ENCODE measurements around the gene MYO16.

Gene MYO16

DNA sequence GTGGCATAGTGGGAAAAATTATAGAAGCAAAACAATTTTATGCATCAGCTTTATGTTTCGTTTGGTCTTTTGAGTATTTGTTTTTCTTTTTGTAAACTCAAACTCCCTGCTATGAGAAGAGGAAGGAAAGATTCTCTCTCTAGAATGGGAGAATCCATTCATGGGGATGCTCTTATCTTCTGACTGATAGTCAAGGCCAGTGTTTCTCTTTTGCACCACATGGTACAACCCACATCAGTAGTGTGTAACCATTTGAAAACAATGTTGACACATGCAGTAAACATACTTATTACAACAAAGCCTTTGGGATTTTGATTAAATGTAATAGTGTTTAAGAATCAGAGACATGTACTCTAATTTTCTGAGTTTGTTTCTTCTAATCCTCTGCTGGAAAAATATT, 490.5 kb downstream of the MYO16 start:
- no peaks in the 10 kb centered on the region for H3K9me3 ChIP-seq (ENCODE audit: control insufficient read depth, insufficient read depth, low read length)
- no peaks in the 10 kb centered on the region for H3K27me3 ChIP-seq (ENCODE audit: control insufficient read depth, insufficient read depth, low read length)
- no peaks in the 10 kb centered on the region for H3K4me1 ChIP-seq (ENCODE audit: control insufficient read depth, insufficient read depth, low read length)
- no peaks in the 10 kb centered on the region for H3K36me3 ChIP-seq (ENCODE audit: control insufficient read depth, insufficient read depth, low read length)
- no peak overlapping the region for H3K9ac ChIP-seq (ENCODE audit: low read depth, low read length)
- no peak overlapping the region for H3K4me3 ChIP-seq (ENCODE audit: low read depth, low read length)

DNA sequence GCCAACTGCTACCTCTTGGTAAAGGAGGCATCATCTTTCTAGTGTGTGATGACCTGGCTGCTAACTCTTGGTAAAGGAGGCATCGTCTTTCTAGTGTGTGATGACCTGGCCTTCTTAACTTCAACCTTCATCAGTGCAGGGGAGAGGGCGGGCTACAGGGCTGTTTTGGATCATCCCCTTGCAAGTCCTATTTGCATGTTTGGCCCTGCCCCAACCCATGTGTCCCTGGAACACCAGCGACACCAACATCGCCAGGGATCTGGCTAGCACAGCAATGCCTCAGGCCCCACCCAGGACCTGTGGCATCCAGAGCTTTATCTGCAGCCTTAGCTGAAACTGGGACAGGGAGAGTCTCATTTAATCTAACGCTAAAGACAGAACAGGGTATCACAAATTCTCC, 492.4 kb downstream of the MYO16 start:
- Histone ChIP-seq H3K4me3 (ENCODE audit: low read depth, low read length) (no peak overlapping the region), H3K27me3 (ENCODE audit: control insufficient read depth, insufficient read depth, low read length) (no peaks in the 10 kb centered on the region), H3K9ac (ENCODE audit: low read depth, low read length) (no peak overlapping the region), H3K36me3 (ENCODE audit: control insufficient read depth, insufficient read depth, low read length) (no peaks in the 10 kb centered on the region), H3K4me1 (ENCODE audit: control insufficient read depth, insufficient read depth, low read length) (no peaks in the 10 kb centered on the region), H3K9me3 (ENCODE audit: control insufficient read depth, insufficient read depth, low read length) (no peaks in the 10 kb centered on the region)

DNA sequence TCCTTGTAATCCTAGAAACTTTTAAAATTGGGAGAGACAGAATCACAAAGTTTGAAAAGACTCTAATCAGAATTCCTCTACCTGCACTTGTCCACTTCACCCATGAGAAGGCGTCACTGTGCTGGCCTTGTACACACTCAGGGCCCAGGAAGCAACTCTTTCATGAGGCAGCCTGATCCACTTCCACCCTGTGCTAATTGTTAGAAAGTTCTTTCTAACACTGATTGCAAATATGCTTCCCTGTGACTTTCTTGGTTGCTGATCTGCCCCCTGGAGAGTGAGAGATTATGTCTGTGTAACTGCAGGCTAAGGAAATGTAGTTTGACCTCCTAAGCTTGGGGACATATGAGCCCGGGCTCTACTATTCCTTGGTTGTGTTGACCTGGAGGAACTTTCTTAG, 494.6 kb downstream of the MYO16 start:
- no peaks in the 10 kb centered on the region for H3K36me3 ChIP-seq (ENCODE audit: control insufficient read depth, insufficient read depth, low read length)
- no peaks in the 10 kb centered on the region for H3K27me3 ChIP-seq (ENCODE audit: control insufficient read depth, insufficient read depth, low read length)
- H3K9ac ChIP-seq (ENCODE audit: low read depth, low read length), result no peak overlapping the region
- H3K9me3 ChIP-seq (ENCODE audit: control insufficient read depth, insufficient read depth, low read length), result no peaks in the 10 kb centered on the region
- H3K4me3 ChIP-seq (ENCODE audit: low read depth, low read length), result no peak overlapping the region
- no peaks in the 10 kb centered on the region for H3K4me1 ChIP-seq (ENCODE audit: control insufficient read depth, insufficient read depth, low read length)

DNA sequence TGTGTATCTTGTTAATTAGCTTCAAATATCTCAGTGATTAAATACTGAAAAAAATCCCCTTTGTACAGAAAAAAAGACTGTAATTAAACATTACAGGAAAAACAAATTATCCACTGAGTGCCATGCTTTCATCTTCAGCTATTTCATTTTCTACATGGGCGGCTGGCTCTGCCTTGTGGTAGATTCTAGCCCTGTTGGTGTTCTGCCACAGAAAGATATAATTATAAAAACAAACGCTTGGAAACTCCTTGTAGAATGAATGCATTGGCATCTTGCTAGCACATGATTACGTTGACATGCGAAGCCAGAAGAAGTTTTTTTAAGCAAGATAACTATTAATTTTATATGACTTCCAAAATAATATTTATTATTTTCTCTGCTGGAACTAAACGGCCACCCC, 496.8 kb downstream of the MYO16 start:
- Histone ChIP-seq H3K4me1 (ENCODE audit: control insufficient read depth, insufficient read depth, low read length) (no peaks in the 10 kb centered on the region), H3K9me3 (ENCODE audit: control insufficient read depth, insufficient read depth, low read length) (no peaks in the 10 kb centered on the region), H3K27me3 (ENCODE audit: control insufficient read depth, insufficient read depth, low read length) (no peaks in the 10 kb centered on the region), H3K9ac (ENCODE audit: low read depth, low read length) (no peak overlapping the region), H3K36me3 (ENCODE audit: control insufficient read depth, insufficient read depth, low read length) (no peaks in the 10 kb centered on the region), H3K4me3 (ENCODE audit: low read depth, low read length) (no peak overlapping the region)

DNA sequence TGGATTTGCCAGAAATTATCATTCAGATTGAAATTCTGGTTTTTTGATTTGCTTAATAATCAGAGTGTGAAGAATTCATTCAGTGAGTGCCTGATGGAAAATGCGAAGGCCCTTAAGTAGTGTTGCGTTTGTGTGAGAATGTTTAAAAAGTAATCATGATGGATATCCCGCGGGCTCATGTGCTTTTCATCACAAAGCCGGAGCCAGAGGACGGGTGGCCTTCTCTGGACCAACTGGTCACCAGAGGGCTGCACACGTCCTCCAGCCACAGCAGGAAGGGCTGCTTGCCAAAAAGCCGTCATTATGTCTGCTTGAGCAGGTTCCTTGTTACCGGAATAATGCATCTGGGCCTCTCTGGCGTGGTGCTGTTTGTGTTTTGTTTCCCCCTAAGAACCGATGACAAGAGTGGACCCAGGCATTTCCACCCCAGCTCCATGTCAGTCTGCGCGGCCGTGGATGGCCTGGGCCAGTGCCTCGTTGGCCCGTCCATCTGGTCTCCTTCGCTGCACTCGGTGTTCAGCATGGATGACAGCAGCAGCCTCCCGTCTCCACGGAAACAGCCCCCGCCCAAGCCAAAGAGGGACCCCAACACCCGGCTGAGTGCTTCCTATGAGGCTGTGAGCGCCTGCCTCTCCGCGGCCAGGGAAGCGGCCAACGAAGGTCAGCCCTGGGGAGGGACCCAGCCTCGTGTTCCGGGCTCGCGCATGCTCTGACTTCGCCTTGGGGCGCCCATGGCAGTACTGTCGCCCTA, 497.7 kb downstream of the MYO16 start:
- H3K9me3 ChIP-seq (ENCODE audit: control insufficient read depth, insufficient read depth, low read length), result no peaks in the 10 kb centered on the region
- no peaks in the 10 kb centered on the region for H3K27me3 ChIP-seq (ENCODE audit: control insufficient read depth, insufficient read depth, low read length)
- no peaks in the 10 kb centered on the region for H3K4me1 ChIP-seq (ENCODE audit: control insufficient read depth, insufficient read depth, low read length)
- H3K4me3 ChIP-seq (ENCODE audit: low read depth, low read length), result no peak overlapping the region
- H3K36me3 ChIP-seq (ENCODE audit: control insufficient read depth, insufficient read depth, low read length), result no peaks in the 10 kb centered on the region
- H3K9ac ChIP-seq (ENCODE audit: low read depth, low read length), result no peak overlapping the region

DNA sequence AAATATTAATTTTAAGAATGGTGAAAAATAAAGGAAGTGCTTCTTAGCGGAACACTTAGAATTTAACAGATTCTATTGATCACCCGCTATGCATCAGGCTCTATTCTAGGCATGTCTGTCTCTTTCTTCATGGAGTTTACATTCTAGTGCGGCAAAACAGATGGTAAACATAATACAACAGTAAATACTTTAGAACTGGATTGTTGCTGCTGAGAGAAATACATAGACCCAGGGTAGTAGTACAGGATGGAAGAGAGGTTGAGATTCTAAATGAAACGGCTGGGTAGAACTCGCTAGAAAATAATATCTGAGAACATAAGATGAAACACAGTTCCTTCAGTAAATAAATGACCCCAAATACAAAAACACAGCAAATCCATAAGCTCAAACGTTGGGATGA, 498.7 kb downstream of the MYO16 start:
- H3K4me1 ChIP-seq (ENCODE audit: control insufficient read depth, insufficient read depth, low read length), result no peaks in the 10 kb centered on the region
- no peak overlapping the region for H3K4me3 ChIP-seq (ENCODE audit: low read depth, low read length)
- no peak overlapping the region for H3K9ac ChIP-seq (ENCODE audit: low read depth, low read length)
- no peaks in the 10 kb centered on the region for H3K9me3 ChIP-seq (ENCODE audit: control insufficient read depth, insufficient read depth, low read length)
- H3K36me3 ChIP-seq (ENCODE audit: control insufficient read depth, insufficient read depth, low read length), result no peaks in the 10 kb centered on the region
- H3K27me3 ChIP-seq (ENCODE audit: control insufficient read depth, insufficient read depth, low read length), result no peaks in the 10 kb centered on the region

DNA sequence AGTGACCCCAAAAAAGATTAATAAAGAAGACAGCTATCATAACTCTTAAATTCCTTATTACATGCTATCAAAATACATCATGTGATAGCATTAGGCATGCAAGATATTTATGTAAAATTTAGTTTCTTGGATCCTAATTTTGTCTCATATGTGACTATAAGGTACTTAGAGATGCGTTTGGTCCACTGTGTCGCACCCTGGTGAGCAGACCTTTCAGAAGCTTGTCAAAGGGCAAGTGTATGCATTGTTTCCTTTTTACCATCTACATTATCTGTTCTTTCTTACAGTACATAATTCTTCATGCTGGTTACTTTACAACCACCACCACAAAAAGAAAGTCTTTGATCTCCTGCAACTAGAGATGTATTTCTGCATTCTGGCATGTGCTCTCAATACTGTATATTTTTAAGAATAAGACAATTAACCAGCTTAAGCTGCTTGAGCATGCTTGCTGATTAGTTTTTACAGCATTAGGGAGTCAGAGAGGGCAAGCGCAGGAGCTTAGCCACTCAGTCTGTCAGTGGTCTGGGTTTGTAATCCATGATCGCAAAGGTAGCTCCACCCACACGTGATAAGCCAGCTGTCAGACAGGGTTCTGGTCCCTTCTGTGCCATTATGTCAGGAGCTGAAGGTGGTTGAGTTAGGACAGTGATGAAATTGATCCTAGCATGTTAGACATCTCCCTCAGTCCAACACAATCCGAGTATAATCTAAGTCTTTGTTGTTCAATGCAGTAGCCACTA, 500.9 kb downstream of the MYO16 start:
- no peaks in the 10 kb centered on the region for H3K9me3 ChIP-seq (ENCODE audit: control insufficient read depth, insufficient read depth, low read length)
- H3K4me1 ChIP-seq (ENCODE audit: control insufficient read depth, insufficient read depth, low read length), result no peaks in the 10 kb centered on the region
- H3K4me3 ChIP-seq (ENCODE audit: low read depth, low read length), result no peak overlapping the region
- no peaks in the 10 kb centered on the region for H3K27me3 ChIP-seq (ENCODE audit: control insufficient read depth, insufficient read depth, low read length)
- no peaks in the 10 kb centered on the region for H3K36me3 ChIP-seq (ENCODE audit: control insufficient read depth, insufficient read depth, low read length)
- H3K9ac ChIP-seq (ENCODE audit: low read depth, low read length), result no peak overlapping the region

DNA sequence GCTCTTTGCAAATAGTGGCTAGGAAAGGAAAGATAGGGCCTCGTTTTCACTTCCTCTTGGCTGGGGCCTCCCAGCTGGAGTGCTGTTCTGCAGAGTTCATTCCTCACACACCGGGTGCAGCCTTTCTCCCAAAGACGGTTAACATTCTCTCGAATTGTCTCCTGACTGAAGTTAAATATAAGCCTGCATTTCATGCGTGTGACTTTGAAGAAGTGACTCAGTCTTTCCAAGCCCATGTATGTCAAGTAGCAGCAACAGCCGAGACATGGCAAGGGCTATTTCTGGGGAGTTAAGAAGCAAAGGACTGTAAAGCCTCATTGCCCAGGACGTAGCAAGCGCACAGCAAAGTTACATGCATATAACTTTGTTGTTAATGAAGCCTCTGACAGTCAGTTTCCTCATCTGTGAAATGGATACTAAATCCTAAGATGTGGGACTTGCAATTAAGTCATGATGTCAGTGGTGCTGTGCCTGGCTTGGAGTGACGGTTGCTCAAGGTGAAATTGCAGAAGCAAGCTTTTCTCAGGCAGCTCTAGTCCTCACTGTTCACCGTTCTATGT, 502.4 kb downstream of the MYO16 start:
- Histone ChIP-seq H3K27me3 (ENCODE audit: control insufficient read depth, insufficient read depth, low read length) (no peaks in the 10 kb centered on the region), H3K9me3 (ENCODE audit: control insufficient read depth, insufficient read depth, low read length) (no peaks in the 10 kb centered on the region), H3K9ac (ENCODE audit: low read depth, low read length) (no peak overlapping the region), H3K36me3 (ENCODE audit: control insufficient read depth, insufficient read depth, low read length) (no peaks in the 10 kb centered on the region), H3K4me1 (ENCODE audit: control insufficient read depth, insufficient read depth, low read length) (no peaks in the 10 kb centered on the region), H3K4me3 (ENCODE audit: low read depth, low read length) (no peak overlapping the region)

DNA sequence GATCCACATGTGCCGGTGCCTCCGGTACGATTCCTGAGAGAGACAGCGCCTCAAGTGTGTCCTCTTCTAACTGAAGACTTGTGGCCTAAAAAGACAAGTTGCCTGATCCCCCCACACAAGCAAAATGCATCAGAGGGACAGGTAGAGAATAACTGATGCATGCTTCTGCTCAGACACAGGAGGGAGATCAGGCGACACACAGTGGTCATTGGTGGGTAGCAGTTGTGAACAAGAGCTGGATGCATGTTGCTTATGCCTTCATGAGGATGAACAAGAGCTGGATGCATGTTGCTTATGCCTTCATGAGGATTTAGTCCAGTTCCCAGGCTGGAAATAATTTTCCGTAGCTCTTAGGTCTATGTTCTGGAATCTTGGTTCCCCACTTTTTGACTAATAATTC, 505.6 kb downstream of the MYO16 start:
- Histone ChIP-seq H3K4me1 (ENCODE audit: control insufficient read depth, insufficient read depth, low read length) (no peaks in the 10 kb centered on the region), H3K9ac (ENCODE audit: low read depth, low read length) (no peak overlapping the region), H3K36me3 (ENCODE audit: control insufficient read depth, insufficient read depth, low read length) (no peaks in the 10 kb centered on the region), H3K9me3 (ENCODE audit: control insufficient read depth, insufficient read depth, low read length) (no peaks in the 10 kb centered on the region), H3K27me3 (ENCODE audit: control insufficient read depth, insufficient read depth, low read length) (no peaks in the 10 kb centered on the region), H3K4me3 (ENCODE audit: low read depth, low read length) (no peak overlapping the region)

DNA sequence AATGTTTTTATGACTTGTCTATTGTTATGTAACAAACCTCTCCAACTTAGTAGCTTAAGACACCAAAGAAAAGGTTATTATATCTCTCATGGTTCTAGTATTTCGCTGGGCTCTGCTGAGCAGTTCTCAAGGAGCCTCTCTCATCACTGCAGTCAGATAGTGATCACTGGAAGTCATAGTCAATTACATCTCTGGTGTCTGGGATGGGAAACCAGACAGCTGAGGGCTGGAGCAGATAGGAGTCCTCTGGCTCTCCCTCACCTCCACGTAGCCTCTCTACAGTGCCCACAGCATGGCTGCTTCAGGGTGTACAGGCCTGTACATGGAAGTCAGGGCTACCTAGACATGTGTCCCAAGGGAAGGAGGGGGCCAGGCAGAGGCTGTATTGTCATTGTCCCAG, 507.5 kb downstream of the MYO16 start:
- Histone ChIP-seq H3K9ac (ENCODE audit: low read depth, low read length) (no peak overlapping the region), H3K27me3 (ENCODE audit: control insufficient read depth, insufficient read depth, low read length) (no peaks in the 10 kb centered on the region), H3K9me3 (ENCODE audit: control insufficient read depth, insufficient read depth, low read length) (no peaks in the 10 kb centered on the region), H3K4me3 (ENCODE audit: low read depth, low read length) (no peak overlapping the region), H3K36me3 (ENCODE audit: control insufficient read depth, insufficient read depth, low read length) (no peaks in the 10 kb centered on the region), H3K4me1 (ENCODE audit: control insufficient read depth, insufficient read depth, low read length) (no peaks in the 10 kb centered on the region)

DNA sequence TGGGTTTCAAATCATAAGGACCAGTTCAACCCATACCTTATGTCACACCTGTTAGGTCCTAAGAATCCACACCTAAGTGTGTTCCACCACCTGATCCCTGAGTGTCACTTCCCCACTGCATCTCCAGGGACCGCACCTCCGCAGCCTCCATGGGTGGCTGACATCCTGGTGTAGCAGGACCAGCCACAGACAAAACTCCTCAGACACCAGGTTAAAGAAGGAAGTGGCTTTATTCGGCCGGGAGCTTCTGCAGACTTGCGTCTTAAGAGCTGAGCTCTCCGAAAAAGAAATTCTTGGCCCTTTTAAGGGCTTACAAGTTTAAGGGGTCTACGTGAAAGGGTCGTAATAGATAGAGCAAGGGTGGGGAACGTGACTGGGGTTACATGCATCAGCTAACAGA, 509.9 kb downstream of the MYO16 start:
- Histone ChIP-seq H3K27me3 (ENCODE audit: control insufficient read depth, insufficient read depth, low read length) (no peaks in the 10 kb centered on the region), H3K4me3 (ENCODE audit: low read depth, low read length) (no peak overlapping the region), H3K4me1 (ENCODE audit: control insufficient read depth, insufficient read depth, low read length) (no peaks in the 10 kb centered on the region), H3K9me3 (ENCODE audit: control insufficient read depth, insufficient read depth, low read length) (no peaks in the 10 kb centered on the region), H3K9ac (ENCODE audit: low read depth, low read length) (no peak overlapping the region), H3K36me3 (ENCODE audit: control insufficient read depth, insufficient read depth, low read length) (no peaks in the 10 kb centered on the region)

DNA sequence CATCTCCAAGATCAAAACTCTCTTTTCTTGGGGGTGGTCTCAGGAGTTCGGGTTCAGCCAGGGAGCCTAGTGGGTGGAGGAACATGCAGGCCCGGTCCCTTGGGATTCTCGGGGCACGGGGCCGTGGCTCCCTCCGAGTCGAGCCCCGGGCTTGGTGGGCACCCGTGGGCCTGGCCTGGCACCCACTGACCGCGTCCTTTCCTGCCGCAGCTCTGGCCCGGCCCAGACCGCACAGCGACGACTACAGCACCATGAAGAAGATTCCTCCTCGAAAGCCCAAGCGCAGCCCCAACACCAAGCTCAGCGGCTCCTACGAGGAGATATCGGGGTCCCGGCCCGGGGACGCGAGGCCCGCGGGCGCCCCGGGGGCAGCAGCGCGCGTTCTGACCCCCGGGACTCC, 510.6 kb downstream of the MYO16 start:
- Histone ChIP-seq H3K9ac (ENCODE audit: low read depth, low read length) (no peak overlapping the region), H3K36me3 (ENCODE audit: control insufficient read depth, insufficient read depth, low read length) (no peaks in the 10 kb centered on the region), H3K4me3 (ENCODE audit: low read depth, low read length) (no peak overlapping the region), H3K27me3 (ENCODE audit: control insufficient read depth, insufficient read depth, low read length) (no peaks in the 10 kb centered on the region), H3K4me1 (ENCODE audit: control insufficient read depth, insufficient read depth, low read length) (no peaks in the 10 kb centered on the region), H3K9me3 (ENCODE audit: control insufficient read depth, insufficient read depth, low read length) (no peaks in the 10 kb centered on the region)

All from iPS-15b (cell line).